SU-DHL-6 (cell line): ENCODE data around the gene POFUT1.

Experiments used
- H2AFZ ChIP-seq: fragments of 200-600 bp; sonication (generic); 2 replicates; pipeline ENCODE4 v1.6.1; 2014; ENCODE audit warnings: low read depth, mild to moderate bottlenecking, moderate library complexity, mixed read lengths, antibody characterized with exemption, low read length; ENCODE audit not compliant: severe bottlenecking
- H3F3A ChIP-seq: fragments of 200-600 bp; shearing (Covaris generic); 2 replicates; pipeline ENCODE4 v1.6.0; 2016; ENCODE audit warnings: antibody characterized with exemption, mild to moderate bottlenecking; ENCODE audit not compliant: insufficient read depth
- H3K27ac ChIP-seq: fragments of 200-600 bp; sonication (generic); 2 replicates; pipeline ENCODE4 v1.5.1; 2016; ENCODE audit warnings: low read depth, mild to moderate bottlenecking, low read length, moderate library complexity, mixed read lengths
- H3K27me3 ChIP-seq: fragments of 200-600 bp; sonication (generic), shearing (Covaris generic); 2 replicates; pipeline ENCODE4 v1.6.0; 2014; ENCODE audit warnings: mild to moderate bottlenecking, low read length
- H3K36me3 ChIP-seq: fragments of 200-600 bp; sonication (generic); 2 replicates; pipeline ENCODE4 v1.6.1; 2014; ENCODE audit warnings: mild to moderate bottlenecking, low read length, mixed read lengths
- H3K4me2 ChIP-seq: fragments of 300-600, 200-600 bp; shearing (Covaris generic), sonication (generic); 2 replicates; pipeline ENCODE4 v1.6.0; 2014; ENCODE audit warnings: low read length, low read depth, mild to moderate bottlenecking; ENCODE audit not compliant: poor library complexity, severe bottlenecking
- H3K4me3 ChIP-seq: fragments of 200-600 bp; sonication (generic); 2 replicates; pipeline ENCODE4 v1.5.1; 2014; ENCODE audit warnings: antibody characterized with exemption, low read length, mild to moderate bottlenecking, mixed read lengths; ENCODE audit not compliant: insufficient read depth, poor library complexity, severe bottlenecking
- H3K79me2 ChIP-seq: fragments of 200-600 bp; sonication (generic); 2 replicates; pipeline ENCODE4 v1.6.1; 2014; ENCODE audit warnings: mild to moderate bottlenecking, low read length, moderate library complexity; ENCODE audit not compliant: insufficient read depth
- H3K9ac ChIP-seq: fragments of 200-600 bp; sonication (generic); 2 replicates; pipeline ENCODE4 v1.7.0; 2014; ENCODE audit warnings: mild to moderate bottlenecking, low read length
- H3K9me2 ChIP-seq: fragments of 200-600 bp; sonication (generic); replicated peaks from 2 replicates; pipeline ENCODE4 v1.6.1; 2014; ENCODE audit warnings: low read length; ENCODE audit not compliant: insufficient read depth
- H3K9me3 ChIP-seq: fragments of 200-600 bp; sonication (generic); 2 replicates; pipeline ENCODE4 v1.6.1; 2014; ENCODE audit warnings: low read length, mixed read lengths; ENCODE audit not compliant: insufficient read depth
- H4K20me1 ChIP-seq: fragments of 200-600 bp; sonication (generic); 2 replicates; pipeline ENCODE4 v1.6.1; 2014; ENCODE audit warnings: low read depth, mild to moderate bottlenecking, antibody characterized with exemption, low read length, moderate library complexity, mixed read lengths
- CTCF ChIP-seq: fragments of 200-600 bp; sonication (generic); IDR thresholded peaks from one replicate; pipeline ENCODE4 v1.5.1; 2017; ENCODE audit warnings: antibody characterized with exemption, mild to moderate bottlenecking, low read length, moderate library complexity; ENCODE audit not compliant: insufficient read depth, poor library complexity, severe bottlenecking
- EZH2phosphoT487 ChIP-seq: fragments of 200-600 bp; sonication (generic), shearing (Covaris generic); conservative IDR thresholded peaks from 2 replicates; pipeline ENCODE4 v1.6.1; 2018; ENCODE audit warnings: mild to moderate bottlenecking, antibody characterized with exemption, low read length, moderate library complexity, mixed read lengths

POFUT1 gene

DNA sequence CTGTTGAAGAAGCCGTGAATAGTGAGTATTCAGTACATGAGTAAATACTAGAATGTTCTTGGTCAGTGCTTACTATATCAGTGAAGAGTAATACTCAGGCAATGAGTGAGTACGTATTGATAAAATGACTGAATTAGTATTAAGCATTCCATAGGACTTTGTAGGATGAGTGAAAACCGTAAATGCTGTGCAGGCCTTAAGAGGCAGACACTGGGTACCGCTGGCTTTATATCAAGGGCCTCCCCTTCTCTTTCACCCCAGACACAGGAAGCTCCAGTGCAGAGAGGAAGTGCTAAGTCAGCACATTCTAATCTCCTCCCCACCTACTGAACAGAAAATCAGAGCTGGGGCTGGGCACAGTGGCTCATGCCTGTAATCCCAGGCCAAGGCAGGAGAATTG, 24.2 kb downstream of the POFUT1 start:
- Histone ChIP-seq H2AFZ (no peak overlapping the region), H4K20me1 (no peaks in the 10 kb centered on the region), H3K79me2 (no peaks in the 10 kb centered on the region), H3K27me3 (no peaks in the 10 kb centered on the region), H3F3A (0 out of 2 replicates have a peak, but pooled peaks cover 3% of the 10 kb centered on the region), H3K36me3 (no peaks in the 10 kb centered on the region), H3K9me3 (no peaks in the 10 kb centered on the region), H3K4me2 (no peak overlapping the region), H3K27ac (no peak overlapping the region), H3K9ac (no peak overlapping the region), H3K4me3 (no peak overlapping the region), H3K9me2 (no peaks in the 10 kb centered on the region)
- TF ChIP-seq EZH2phosphoT487 (no peak), CTCF (no peak)

GRCh38 chr20:32232326-32232886, 24.7 kb downstream of the POFUT1 start:
- H3K9ac ChIP-seq = no peak overlapping the region
- H3K79me2 ChIP-seq = no peaks in the 10 kb centered on the region
- no peaks in the 10 kb centered on the region for H3K9me2 ChIP-seq
- TF ChIP-seq CTCF = no peak
- TF ChIP-seq EZH2phosphoT487 = no peak
- H3K36me3 ChIP-seq = no peaks in the 10 kb centered on the region
- H3K4me3 ChIP-seq = no peak overlapping the region
- no peak overlapping the region for H3K4me2 ChIP-seq
- no peaks in the 10 kb centered on the region for H3K27me3 ChIP-seq
- H2AFZ ChIP-seq = no peak overlapping the region
- 0 out of 2 replicates have a peak, but pooled peaks cover 3% of the 10 kb centered on the region for H3F3A ChIP-seq
- H3K9me3 ChIP-seq = no peaks in the 10 kb centered on the region
- no peak overlapping the region for H3K27ac ChIP-seq
- no peaks in the 10 kb centered on the region for H4K20me1 ChIP-seq

DNA sequence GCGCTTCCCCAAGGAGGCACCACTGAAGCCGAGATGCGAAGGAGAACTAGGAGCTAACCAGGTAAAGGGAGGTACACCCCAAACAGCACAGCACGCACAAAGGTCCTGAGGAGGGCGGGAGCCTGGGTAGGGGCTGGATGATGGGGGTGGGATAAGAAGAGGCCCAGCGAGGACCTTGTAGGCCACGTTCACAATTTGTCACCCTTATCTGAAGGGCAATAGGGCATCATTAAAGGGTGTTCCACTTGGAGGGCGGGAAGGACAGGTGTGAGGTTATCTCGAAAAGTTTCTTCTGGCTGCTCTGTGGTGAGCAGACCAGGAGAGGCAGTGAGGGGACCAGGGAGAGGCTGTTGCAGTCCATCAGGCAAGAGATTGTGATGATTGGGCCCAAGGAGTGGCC, 25.6 kb downstream of the POFUT1 start:
- Histone ChIP-seq H3K27ac (no peak overlapping the region), H3K79me2 (no peaks in the 10 kb centered on the region), H3K9me2 (no peaks in the 10 kb centered on the region), H3K36me3 (no peaks in the 10 kb centered on the region), H2AFZ (no peak overlapping the region), H3K27me3 (no peaks in the 10 kb centered on the region), H4K20me1 (no peaks in the 10 kb centered on the region), H3F3A (peaks cover 3% of the 10 kb centered on the region; the same call in 1 of the 2 replicates), H3K9ac (no peak overlapping the region), H3K9me3 (no peaks in the 10 kb centered on the region), H3K4me2 (no peak overlapping the region), H3K4me3 (no peak overlapping the region)
- TF ChIP-seq CTCF (no peak), EZH2phosphoT487 (no peak)
